ENCODE results near the gene CHMP5.

CHMP5 gene

DNA sequence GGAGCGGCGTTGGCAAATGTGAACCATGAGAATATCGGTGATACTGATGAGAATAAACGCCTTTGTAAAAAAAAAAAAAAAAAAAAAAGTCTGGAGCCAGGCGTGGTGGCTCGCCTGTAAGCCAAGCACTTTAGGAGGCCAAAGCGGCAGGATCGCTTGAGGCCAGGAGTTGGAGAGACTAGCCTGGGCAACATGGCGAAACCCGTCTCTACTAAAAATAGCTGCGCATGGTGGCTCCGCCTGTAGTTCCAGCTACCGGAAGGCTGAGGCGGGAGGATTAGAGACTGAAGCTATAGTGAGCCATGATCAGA is 25.0 kb downstream of the CHMP5 start:
- no peaks in the 10 kb centered on the region for H3K27me3 ChIP-seq
- H3K9me3 ChIP-seq = no peaks in the 10 kb centered on the region
- H3K27ac ChIP-seq = peak overlapping the region; percentile 96
- TF ChIP-seq, protein P1, sequence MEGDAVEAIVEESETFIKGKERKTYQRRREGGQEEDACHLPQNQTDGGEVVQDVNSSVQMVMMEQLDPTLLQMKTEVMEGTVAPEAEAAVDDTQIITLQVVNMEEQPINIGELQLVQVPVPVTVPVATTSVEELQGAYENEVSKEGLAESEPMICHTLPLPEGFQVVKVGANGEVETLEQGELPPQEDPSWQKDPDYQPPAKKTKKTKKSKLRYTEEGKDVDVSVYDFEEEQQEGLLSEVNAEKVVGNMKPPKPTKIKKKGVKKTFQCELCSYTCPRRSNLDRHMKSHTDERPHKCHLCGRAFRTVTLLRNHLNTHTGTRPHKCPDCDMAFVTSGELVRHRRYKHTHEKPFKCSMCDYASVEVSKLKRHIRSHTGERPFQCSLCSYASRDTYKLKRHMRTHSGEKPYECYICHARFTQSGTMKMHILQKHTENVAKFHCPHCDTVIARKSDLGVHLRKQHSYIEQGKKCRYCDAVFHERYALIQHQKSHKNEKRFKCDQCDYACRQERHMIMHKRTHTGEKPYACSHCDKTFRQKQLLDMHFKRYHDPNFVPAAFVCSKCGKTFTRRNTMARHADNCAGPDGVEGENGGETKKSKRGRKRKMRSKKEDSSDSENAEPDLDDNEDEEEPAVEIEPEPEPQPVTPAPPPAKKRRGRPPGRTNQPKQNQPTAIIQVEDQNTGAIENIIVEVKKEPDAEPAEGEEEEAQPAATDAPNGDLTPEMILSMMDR (IDR thresholded peaks at IDR 0.05) = no peak
- H3K4me3 ChIP-seq (ENCODE audit: low read depth in 1 of 2, low read length in 1 of 2) = peak overlapping the region; percentile 91 to 98
- peaks cover 28 to 30% of the 10 kb centered on the region in 2 experiments for H3K4me1 ChIP-seq (ENCODE audit: control insufficient read depth in 1 of 2, insufficient read depth in 1 of 2, low read depth in 1 of 2, low read length in 1 of 2)
- peaks cover 2% of the 10 kb centered on the region for H3K36me3 ChIP-seq

DNA sequence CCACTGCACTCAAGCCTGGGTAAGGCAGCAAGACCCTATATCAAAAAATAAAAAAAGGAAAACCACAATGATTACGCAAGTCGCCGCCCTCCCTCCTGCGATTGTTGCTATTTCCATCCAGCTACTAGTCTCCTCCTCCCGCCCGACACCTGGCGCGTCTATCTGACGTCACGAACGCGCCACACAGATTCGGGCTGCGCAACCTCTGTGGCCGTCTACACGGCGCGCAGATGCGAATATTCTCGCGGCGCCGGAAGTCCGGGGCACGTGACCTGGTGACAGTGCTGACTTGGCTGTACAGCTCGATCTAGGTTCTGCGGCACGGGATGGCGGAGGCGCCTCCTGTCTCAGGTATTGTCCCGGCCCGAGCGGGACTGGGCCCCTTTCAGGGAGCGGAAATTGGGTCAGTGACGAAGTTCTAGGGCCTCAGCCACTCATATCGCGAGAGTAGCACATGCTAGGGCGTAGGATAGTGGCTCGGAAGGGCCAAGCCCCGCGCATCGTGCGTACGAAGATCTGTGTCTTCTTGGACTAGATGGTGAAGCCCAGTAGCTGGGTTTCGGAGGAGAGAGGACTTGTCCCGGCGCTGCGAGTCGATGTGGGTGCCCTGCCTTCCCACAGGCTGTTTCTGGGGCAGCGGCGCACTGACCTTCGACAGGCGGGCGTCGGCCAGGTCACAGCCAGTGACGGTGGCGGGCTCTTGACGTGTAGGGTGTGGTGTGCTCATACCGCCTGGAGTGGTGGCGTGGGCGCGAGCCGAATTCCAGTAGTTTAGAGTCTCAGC is 25.6 kb downstream of the CHMP5 start, which contains the start of gene NFX1:
Gene NFX1 (plus strand): TSS at position 270 of the 784 bp plus-strand sequence. CDS start 57 bp downstream, at position 327.
- Histone ChIP-seq H3K4me3 (ENCODE audit: low read depth in 1 of 2, low read length in 1 of 2) (peak within 1 kb of the TSS; percentile 91 to 98), H3K36me3 (peaks cover 5% of the 10 kb centered on the region), H3K27ac (peak within 1 kb of the TSS; percentile 96), H3K4me1 (ENCODE audit: control insufficient read depth in 1 of 2, insufficient read depth in 1 of 2, low read depth in 1 of 2, low read length in 1 of 2) (peaks cover 28 to 30% of the 10 kb centered on the region in 2 experiments), H3K27me3 (no peaks in the 10 kb centered on the region), H3K9me3 (no peaks in the 10 kb centered on the region)
- TF ChIP-seq, protein P1 (IDR thresholded peaks at IDR 0.05) = peak; percentile 4

DNA sequence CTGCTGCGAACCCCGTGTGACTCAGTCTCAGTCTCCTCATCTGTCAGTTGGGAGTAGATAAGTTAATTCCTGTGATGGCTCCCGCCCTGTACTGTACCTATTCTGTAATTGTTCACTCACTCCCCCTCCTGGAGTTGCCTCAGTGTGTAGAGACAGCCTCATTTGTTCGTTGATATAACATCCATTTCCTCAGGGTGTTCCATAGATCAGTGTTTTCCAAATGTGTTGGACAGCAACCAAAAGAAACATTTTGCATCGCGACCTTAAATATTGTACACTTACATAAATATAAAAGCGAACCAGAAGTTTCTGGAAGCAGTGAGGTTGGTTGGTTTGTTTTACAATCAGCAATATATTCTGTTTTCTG is 26.2 kb downstream of the CHMP5 start:
- H3K36me3 ChIP-seq = peaks cover 5% of the 10 kb centered on the region
- peak overlapping the region; percentile 91 to 98 for H3K4me3 ChIP-seq (ENCODE audit: low read depth in 1 of 2, low read length in 1 of 2)
- no peaks in the 10 kb centered on the region for H3K27me3 ChIP-seq
- peaks cover 28% of the 10 kb centered on the region in 2 experiments for H3K4me1 ChIP-seq (ENCODE audit: control insufficient read depth in 1 of 2, insufficient read depth in 1 of 2, low read depth in 1 of 2, low read length in 1 of 2)
- H3K9me3 ChIP-seq = no peaks in the 10 kb centered on the region
- peak overlapping the region; percentile 96 for H3K27ac ChIP-seq
- TF ChIP-seq, protein P1 (IDR thresholded peaks at IDR 0.05) = no peak

- no peaks in the 10 kb centered on the region for H3K9me3 ChIP-seq
- peaks cover 30% of the 10 kb centered on the region in 2 experiments for H3K4me1 ChIP-seq (ENCODE audit: control insufficient read depth in 1 of 2, insufficient read depth in 1 of 2, low read depth in 1 of 2, low read length in 1 of 2)
Measured at GRCh38 chr9:33291901-33292300, 27.1 kb downstream of the CHMP5 start.

GRCh38 chr9:33293782-33294181 is 28.9 kb downstream of the CHMP5 start:
- H3K27ac ChIP-seq = no peak overlapping the region
- H3K36me3 ChIP-seq = peaks cover 5% of the 10 kb centered on the region

More at GRCh38 chr9:33291901-33292300, 27.1 kb downstream of the CHMP5 start:
- Histone ChIP-seq H3K4me3 (ENCODE audit: low read depth in 1 of 2, low read length in 1 of 2) (no peak overlapping the region), H3K27ac (peak overlapping the region; percentile 96), H3K36me3 (peaks cover 5% of the 10 kb centered on the region), H3K27me3 (no peaks in the 10 kb centered on the region)
- TF ChIP-seq, protein P1 (IDR thresholded peaks at IDR 0.05) = no peak

More at GRCh38 chr9:33293782-33294181, 28.9 kb downstream of the CHMP5 start:
- H3K4me1 ChIP-seq (ENCODE audit: control insufficient read depth in 1 of 2, insufficient read depth in 1 of 2, low read depth in 1 of 2, low read length in 1 of 2) = peaks cover 36 to 37% of the 10 kb centered on the region in 2 experiments
- H3K27me3 ChIP-seq = no peaks in the 10 kb centered on the region
- H3K9me3 ChIP-seq = no peaks in the 10 kb centered on the region
- TF ChIP-seq, protein P1 (IDR thresholded peaks at IDR 0.05) = no peak
- no peak overlapping the region for H3K4me3 ChIP-seq (ENCODE audit: low read depth in 1 of 2, low read length in 1 of 2)

All from neutrophil (primary cell).